ENCODE results near the gene RNLS.

GRCh38 chr10:88623835-88624234, 40.7 kb upstream of the RNLS start:
- no peak for TF ChIP-seq CTCF (IDR thresholded peaks at IDR 0.05)
- no peak for TF ChIP-seq POLR2AphosphoS5 (IDR thresholded peaks at IDR 0.05; ENCODE audit: insufficient read depth in 1 of 2, low read depth in 1 of 2)
- TF ChIP-seq POLR2A (IDR thresholded peaks at IDR 0.05) = no peak

Measured in vagina (tissue), 2 donors.